MM.1S (cell line): ENCODE data around the gene HLA-DQA1.
"Not testable (repeated sequence)": the region's sequence is repeated elsewhere in the genome, so short reads cannot be mapped to it uniquely, and the experiment has no call there.

ENCODE experiments used
- EZH2 ChIP-seq: fragments of 300-600 bp; sonication (generic); optimal IDR thresholded peaks from 2 replicates; pipeline ENCODE3; 2017; ENCODE audit warnings: low read depth, mild to moderate bottlenecking, antibody characterized with exemption, low read length, mixed read lengths
- EZH2phosphoT487 ChIP-seq: fragments of 300-600 bp; sonication (generic); IDR thresholded peaks from 2 replicates; pipeline ENCODE4 v1.6.1; 2018; ENCODE audit warnings: antibody characterized with exemption, low read length
- TF ChIP-seq, protein P1 (sequence below): fragments of 300-600 bp; sonication (generic); IDR thresholded peaks from 2 replicates; pipeline ENCODE4 v1.5.1; 2016; ENCODE audit warnings: antibody characterized with exemption, low read length, mixed read lengths

GRCh38 chr6:32671908-32672307 is 34.7 kb downstream of the HLA-DQA1 start:
- TF ChIP-seq, protein P1, sequence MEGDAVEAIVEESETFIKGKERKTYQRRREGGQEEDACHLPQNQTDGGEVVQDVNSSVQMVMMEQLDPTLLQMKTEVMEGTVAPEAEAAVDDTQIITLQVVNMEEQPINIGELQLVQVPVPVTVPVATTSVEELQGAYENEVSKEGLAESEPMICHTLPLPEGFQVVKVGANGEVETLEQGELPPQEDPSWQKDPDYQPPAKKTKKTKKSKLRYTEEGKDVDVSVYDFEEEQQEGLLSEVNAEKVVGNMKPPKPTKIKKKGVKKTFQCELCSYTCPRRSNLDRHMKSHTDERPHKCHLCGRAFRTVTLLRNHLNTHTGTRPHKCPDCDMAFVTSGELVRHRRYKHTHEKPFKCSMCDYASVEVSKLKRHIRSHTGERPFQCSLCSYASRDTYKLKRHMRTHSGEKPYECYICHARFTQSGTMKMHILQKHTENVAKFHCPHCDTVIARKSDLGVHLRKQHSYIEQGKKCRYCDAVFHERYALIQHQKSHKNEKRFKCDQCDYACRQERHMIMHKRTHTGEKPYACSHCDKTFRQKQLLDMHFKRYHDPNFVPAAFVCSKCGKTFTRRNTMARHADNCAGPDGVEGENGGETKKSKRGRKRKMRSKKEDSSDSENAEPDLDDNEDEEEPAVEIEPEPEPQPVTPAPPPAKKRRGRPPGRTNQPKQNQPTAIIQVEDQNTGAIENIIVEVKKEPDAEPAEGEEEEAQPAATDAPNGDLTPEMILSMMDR, result not testable (repeated sequence)
- TF ChIP-seq EZH2phosphoT487, EZH2: not testable (repeated sequence)
